DMS53 treated with DMSO at 0.1 percent for 48 hours (cell line): Measurements from ENCODE around the gene ARHGEF12.

ENCODE experiments used
- DNase-seq: peaks from one replicate; lab custom pipeline; 2025; ENCODE audit not compliant: unreplicated experiment; lab: John Stamatoyannopoulos, UW

ARHGEF12 gene

GRCh38 chr11:120529911-120530310, 193.7 kb downstream of the ARHGEF12 start:
- no peak for DNase-seq

- DNase-seq, result no peak
Measured at GRCh38 chr11:120532082-120532831, 196.0 kb downstream of the ARHGEF12 start.

- no peak for DNase-seq
Measured at GRCh38 chr11:120532832-120533196, 196.6 kb downstream of the ARHGEF12 start.

DNA sequence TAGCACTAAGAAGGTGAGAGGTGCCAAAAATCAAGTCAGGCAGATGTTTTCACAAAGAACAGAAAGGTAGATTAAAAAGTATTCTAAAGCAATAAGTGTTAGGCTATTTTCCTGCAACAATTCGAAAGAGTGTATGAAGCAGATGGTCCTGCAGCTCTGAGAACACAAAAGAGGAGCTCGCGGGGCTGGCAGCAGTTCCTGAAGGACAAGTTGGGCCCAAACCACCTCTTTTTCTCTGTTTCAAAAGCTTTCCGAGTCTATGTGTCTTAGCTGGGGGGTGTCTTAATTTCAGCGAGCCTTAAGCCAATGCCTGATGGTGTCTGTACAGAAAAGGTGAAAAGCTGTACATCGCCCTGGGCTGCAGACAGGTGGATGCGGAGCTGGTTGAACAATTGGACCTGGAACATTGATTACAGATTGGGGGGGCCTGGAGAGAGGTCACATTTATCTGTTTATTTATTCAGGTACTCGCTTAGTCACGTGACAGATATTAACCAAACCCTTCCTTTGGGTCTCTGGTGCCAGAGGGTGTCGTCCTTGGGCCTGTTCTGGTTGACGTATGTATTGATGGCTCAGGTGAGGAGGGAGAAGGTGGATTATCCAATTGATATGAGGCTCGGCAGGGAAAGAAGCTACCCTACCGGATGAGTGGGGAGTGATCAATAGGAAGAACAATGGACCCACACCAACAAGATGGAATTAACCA, 200.0 kb downstream of the ARHGEF12 start:
- no peak for DNase-seq

GRCh38 chr11:120536797-120537169, 200.6 kb downstream of the ARHGEF12 start:
- no peak for DNase-seq

DNA sequence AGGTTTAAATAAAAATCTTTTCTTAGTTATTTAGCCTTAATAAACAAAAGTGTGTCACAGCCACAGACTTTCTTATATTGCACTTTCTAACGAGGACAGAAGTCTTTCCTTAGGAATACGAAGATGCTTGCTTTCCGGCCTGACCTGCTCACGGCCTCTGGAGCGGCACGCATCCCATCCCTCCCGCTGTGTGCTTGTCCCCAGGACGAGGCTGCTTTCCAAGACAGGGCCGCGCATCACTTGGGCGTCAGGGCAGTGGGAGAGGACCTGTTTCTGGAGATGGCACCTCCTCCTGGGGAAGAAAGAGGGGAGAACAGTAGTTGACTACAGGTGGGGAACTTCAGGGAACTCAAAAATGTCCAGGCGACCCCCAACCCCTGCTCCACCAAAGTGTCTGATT, 201.8 kb downstream of the ARHGEF12 start:
- no peak for DNase-seq

DNA sequence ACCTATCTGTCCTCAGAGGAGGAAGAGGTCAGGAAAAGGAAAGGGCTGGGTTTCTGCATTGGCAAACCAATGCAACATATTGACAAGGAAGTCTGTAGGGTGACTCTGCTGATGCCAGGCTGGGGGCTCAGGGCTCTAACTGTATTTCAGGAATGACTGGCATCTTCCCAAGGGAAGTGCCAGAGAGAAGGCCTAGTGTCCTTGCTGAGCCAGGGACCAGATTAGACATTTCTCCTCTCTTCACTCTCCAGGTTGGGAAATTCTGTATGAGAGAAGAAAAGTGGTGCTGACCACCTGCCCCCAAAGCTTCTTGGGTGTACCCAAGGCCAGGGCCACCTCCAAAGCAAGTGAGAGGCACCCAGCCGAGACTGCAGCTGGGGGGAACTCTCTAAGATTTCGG, 202.5 kb downstream of the ARHGEF12 start:
- no peak for DNase-seq
